HG03108 (cell line): ENCODE data around the gene GSTO1.
"Not testable (repeated sequence)": the region's sequence is repeated elsewhere in the genome, so short reads cannot be mapped to it uniquely, and the experiment has no call there.

Source experiments
- ATAC-seq: cut with Tn5 transposase; IDR thresholded peaks from one replicate; pipeline ENCODE4 v1.9.1; 2021; ENCODE audit warnings: moderate library complexity; ENCODE audit not compliant: unreplicated experiment

GSTO1 gene

DNA sequence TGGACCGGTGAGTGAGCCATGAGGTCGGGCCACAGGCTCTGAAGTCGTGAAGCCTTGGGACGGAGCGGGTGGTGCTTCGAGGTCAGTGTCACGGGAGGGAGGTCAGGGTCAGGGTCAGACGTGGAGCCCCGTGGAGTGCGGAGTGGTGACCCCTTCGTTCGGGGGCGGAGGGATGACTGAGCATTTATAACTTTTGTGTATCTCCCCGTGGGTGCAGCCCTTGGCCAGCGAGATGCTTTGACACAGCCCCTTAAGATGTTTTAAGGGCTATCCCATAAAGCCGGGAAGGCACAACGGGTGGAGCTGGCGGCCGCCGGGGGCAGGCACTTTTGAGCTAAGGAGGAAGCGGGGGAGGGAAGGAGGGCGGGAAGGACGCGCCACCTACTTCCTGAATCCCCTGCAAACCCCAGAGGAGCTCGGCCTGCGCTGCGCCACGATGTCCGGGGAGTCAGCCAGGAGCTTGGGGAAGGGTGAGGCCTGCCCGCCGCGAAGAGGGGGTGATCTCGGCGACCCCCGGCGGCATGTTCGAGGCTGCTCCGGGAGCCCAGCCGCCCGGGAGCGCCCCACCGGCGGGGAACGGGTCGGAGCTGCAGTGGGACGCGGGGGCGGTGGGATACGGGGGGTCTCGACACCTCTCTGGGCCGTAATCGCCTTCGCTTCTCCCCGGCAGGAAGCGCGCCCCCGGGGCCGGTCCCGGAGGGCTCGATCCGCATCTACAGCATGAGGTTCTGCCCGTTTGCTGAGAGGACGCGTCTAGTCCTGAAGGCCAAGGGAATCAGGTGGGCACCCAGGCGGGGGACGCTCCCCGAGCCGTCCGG lies at the start of gene GSTO1:
Gene GSTO1 (plus strand): TSS at position 400 of the 818 bp plus-strand sequence. CDS start 37 bp downstream, at position 437.
- peak; percentile 74 for ATAC-seq

- ATAC-seq = no peak
Measured at GRCh38 chr10:104208730-104209129, 46.0 kb upstream of the GSTO1 start.

- ATAC-seq = no peak
Measured at GRCh38 chr10:104209575-104210198, 45.0 kb upstream of the GSTO1 start.

GRCh38 chr10:104216631-104217030 lies 38.1 kb upstream of the GSTO1 start:
- ATAC-seq = no peak

- ATAC-seq = no peak
Measured at GRCh38 chr10:104218751-104219150, 35.9 kb upstream of the GSTO1 start.

- no peak for ATAC-seq
Measured at GRCh38 chr10:104220522-104220921, 34.2 kb upstream of the GSTO1 start.

DNA sequence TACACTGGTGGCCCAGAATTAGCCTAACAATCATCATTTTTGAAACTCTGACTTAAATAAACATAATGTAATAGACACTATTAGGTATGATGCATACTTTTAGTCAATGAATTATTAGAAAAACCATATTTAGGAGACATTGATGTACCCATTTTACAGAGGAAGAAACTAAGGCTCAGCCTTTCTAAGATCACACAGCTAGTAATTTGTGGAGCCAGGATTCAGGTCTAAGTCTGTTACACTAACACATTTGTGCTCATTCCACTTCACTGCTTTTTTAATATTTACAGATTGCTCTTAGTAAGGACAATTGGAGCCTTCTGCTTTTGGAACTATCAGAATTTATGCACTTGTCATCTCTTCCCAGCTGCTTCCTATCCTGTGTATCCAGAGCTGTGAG lies 31.4 kb upstream of the GSTO1 start:
- ATAC-seq = no peak

- no peak for ATAC-seq
Measured at GRCh38 chr10:104230490-104230889, 24.2 kb upstream of the GSTO1 start.

DNA sequence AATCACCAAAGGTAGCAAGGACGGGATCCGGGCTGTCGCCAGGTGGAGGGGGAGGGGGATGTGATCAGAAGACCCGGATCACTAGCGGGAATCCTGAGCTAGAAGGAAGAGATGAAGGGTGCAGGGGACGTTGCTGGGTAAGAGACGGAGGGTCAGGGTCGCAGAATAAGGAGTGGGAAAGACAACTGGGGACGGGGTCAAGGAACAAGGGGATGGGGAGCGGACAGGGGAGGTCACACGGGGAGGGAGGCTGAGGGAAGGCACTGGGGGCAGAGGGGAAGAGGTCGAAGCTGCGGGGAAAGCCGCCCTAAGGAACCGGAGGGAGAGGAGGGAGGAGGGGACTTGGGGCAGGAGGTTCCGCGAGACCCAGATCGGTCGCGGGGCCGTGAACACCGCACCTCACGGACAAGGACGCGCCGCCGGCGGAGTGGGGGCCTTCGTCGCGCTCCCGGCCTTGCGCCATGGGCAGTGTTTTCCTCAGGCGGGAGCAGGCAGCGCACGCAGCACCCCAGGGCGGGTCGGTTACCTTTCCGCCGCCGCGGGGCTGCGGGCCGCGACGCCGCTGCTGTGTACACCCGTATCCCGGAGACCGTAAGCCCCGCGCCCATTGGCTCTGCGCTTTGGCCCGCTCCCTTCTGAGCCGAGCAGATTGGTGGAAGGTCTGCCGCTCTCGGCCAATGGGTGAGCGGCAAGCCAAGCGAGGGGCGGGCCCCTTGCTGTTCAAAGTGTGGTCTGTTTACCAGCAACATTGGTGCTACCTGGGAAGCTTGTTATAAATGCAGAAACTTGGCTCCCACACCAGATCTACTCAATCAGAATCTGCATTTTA lies 22.7 kb upstream of the GSTO1 start, which contains the start of gene CFAP43:
Gene CFAP43 (minus strand): TSS at position 581 of the 829 bp plus-strand sequence. CDS start 118 bp downstream, at position 463.
- peak; percentile 100 for ATAC-seq

DNA sequence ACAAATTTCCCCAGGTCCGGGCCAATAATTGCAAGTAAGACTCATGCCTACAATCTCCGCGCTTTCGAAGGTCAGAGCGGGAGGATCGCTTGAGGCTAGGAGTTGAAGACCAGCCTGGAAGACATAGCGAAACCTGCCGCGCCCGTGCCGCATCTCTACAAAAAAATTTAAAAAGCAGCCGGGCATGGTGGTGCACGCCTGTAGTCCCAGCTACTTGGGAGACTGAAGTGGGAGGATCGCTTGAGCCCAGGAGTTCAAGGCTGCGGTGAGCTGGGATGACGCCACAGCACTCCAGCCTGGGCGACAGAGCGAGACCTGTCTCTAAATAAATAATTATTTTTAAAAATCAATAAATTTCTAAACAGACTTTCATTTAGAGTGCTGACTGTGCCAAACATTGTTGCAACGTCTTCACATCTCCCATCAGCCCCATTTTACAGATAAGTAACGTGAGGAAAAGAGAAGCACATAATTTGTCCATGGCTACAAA lies 22.0 kb upstream of the GSTO1 start:
- ATAC-seq = peak; percentile 5

- no peak for ATAC-seq
Measured at GRCh38 chr10:104233817-104234216, 20.9 kb upstream of the GSTO1 start.

GRCh38 chr10:104234934-104235333 lies 19.8 kb upstream of the GSTO1 start:
- ATAC-seq = no peak

- ATAC-seq = no peak
Measured at GRCh38 chr10:104235801-104236200, 18.9 kb upstream of the GSTO1 start.

DNA sequence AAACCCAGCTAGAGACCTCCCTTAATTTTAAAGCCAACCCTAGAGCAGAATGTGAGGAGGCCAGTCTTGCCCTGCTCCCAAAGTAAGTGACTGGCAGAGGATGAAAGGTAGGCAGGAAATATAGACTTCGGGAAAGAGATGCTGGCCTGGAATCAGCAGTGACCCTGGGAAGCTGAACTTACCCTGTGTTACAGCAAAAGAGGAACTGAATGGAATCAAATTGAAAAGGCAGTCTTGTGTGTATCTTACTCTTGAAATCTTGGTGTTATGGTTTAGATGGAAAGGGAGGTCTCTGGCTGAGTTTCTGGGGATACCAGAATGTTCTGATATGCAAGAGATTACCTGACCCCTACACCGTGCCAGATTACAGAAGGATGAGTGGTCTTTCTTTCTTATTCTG lies 14.6 kb upstream of the GSTO1 start:
- no peak for ATAC-seq

DNA sequence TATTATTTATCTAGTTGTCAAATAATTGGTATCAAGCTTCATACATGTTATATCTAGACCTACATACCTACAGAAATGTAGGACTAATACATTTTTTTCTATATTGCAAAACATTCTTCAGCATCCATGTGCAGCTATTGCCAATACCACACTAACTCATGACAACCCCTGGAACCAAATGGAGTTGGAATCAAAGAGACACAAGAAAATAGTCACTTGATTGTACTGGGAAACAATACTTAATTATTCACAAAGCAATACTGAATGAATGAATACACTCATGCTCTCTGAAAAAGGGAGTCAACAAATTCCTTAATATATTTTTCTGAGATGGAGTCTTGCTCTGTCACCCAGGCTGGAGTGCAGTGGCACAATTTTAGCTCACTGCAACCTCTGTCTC lies 12.1 kb upstream of the GSTO1 start:
- ATAC-seq = no peak

DNA sequence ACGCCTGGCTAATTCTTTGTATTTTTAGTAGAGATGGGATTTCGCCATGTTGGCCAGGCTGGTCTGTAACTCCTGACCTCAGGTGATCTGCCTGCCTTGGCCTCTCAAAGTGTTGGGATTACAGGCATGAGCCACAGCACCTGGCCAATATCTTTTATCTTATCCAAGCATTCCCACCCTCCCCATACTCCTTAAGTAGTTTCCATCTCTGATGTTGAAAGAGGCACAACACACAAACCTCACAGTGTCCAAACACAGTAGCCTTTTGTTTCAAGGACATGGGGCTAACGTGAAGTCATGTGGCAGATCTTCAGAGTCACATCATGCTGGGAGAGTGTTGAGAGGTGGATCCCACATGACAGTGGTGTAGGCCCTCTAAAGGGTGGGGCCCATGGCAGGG lies 11.7 kb upstream of the GSTO1 start:
- ATAC-seq = not testable (repeated sequence)

- ATAC-seq = no peak
Measured at GRCh38 chr10:104243512-104243911, 11.2 kb upstream of the GSTO1 start.

- ATAC-seq = no peak
Measured at GRCh38 chr10:104245066-104245632, 9.5 kb upstream of the GSTO1 start.

GRCh38 chr10:104246976-104247375 lies 7.7 kb upstream of the GSTO1 start:
- no peak for ATAC-seq

- ATAC-seq = no peak
Measured at GRCh38 chr10:104247513-104248146, 7.1 kb upstream of the GSTO1 start.
